GM21367 (cell line): ENCODE measurements around the gene WRAP53.

ENCODE experiments used
- ATAC-seq: cut with Tn5 transposase; IDR thresholded peaks from one replicate; pipeline ENCODE4 v1.9.1; 2021; ENCODE audit not compliant: unreplicated experiment

WRAP53 gene

DNA sequence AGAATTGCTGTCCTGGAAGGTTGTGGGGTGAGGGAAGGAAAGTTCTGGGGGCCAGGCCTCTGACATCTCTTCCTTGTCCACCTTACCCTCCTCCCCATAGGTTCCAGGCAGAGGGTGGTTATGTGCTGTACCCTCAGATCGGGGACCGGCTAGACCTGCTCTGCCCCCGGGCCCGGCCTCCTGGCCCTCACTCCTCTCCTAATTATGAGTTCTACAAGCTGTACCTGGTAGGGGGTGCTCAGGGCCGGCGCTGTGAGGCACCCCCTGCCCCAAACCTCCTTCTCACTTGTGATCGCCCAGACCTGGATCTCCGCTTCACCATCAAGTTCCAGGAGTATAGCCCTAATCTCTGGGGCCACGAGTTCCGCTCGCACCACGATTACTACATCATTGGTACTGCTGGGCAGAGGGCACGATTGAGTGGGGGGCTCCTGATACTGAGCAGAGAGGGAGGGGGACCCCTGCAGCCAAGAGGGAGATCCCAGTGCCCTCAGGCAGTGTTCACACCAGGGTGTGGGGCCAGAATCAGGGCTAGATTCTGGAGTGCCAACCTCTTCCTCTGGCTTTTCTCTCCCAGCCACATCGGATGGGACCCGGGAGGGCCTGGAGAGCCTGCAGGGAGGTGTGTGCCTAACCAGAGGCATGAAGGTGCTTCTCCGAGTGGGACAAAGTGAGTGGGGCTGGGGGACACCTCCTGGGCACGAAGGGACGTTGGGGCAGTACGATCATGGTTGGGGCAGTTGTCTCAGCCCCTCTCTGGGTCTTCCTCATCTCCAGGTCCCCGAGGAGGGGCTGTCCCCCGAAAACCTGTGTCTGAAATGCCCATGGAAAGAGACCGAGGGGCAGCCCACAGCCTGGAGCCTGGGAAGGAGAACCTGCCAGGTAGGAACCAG, 19.8 kb downstream of the WRAP53 start:
- no peak for ATAC-seq

DNA sequence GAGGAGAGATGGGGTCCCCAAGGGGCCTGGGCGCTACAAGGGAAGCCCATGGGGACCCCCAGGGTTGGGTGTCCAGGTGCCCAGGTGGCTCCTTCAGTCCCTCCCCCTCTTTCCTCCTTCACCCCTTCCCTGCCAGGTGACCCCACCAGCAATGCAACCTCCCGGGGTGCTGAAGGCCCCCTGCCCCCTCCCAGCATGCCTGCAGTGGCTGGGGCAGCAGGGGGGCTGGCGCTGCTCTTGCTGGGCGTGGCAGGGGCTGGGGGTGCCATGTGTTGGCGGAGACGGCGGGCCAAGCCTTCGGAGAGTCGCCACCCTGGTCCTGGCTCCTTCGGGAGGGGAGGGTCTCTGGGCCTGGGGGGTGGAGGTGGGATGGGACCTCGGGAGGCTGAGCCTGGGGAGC, 20.8 kb downstream of the WRAP53 start:
- ATAC-seq = no peak

DNA sequence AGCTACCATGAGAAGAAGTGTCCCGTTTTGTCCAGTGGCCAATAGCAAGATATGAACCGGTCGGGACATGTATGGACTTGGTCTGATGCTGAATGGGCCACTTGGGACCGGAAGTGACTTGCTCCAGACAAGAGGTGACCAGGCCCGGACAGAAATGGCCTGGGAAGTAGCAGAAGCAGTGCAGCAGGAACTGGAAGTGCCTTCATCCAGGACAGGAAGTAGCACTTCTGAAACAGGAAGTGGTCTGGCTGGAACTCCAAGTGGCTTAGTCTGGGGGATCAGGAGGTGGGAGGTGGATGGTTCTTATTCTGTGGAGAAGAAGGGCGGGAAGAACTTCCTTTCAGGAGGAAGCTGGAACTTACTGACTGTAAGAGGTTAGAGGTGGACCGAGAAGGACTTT, 22.0 kb downstream of the WRAP53 start:
- ATAC-seq = no peak

DNA sequence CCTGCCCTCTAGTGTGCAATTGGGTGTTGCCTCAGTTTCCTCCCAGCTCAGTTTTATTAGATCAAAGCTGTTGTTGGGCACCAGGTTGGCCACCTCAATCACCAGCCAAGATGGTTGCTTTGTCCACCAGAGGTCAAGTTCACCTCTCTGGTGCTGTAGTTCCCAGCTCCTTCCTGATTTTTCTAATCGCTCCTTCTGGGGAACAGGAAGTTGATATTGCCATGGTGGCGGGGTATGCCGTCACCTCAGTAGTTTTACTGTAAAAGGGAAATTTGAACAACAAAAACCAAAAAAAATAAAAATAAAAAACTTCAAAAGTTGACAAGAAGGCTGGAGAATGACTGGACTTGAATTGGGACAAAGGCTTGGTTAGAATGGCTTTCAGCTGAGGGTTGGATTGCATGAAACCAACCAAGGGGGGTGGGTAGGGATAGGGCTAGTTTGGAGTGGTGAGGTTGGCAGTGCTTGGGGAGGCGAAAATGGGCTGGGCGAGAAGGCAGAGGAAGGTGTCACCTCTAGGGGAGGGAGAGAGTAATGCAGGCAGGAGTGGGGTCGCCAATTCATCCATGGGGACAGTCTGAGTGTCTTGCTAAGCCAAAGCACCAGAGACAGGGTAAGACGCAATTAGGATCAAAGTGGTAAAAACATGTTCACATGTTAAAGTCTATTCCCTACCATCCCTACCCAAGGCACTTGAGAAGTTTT, 22.9 kb downstream of the WRAP53 start:
- ATAC-seq = no peak

DNA sequence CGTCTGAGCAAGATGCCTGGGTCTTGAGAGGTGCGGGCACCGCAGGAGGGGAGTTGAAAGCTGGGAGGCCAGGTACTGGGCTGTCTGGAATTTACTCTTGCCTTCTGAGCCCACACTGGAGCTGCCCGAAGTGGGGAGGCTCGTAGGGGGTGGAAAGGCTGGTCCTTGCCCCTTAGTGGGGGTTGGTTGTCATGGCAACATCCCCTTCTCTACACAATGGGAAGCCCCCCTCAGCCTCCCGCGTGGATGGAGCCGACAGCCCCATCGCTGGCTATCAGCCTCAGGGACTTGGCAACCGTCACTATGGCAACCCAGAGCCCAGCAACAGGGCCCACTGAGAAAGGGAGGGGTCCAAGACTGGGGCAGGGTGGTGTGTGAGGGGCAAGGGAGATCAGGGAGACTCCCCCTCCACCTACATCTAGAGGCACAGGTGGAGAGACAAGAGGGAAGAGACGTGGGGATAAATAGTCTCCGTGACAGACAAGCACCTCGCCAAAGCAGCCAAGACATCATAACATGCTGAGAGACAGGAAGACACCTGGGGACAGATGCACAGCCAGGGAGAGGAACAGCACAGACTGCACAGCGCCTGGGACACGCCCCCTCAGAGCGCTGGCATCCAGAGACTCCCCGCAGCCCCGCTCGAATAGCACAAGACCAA, 24.0 kb downstream of the WRAP53 start:
- ATAC-seq = no peak

DNA sequence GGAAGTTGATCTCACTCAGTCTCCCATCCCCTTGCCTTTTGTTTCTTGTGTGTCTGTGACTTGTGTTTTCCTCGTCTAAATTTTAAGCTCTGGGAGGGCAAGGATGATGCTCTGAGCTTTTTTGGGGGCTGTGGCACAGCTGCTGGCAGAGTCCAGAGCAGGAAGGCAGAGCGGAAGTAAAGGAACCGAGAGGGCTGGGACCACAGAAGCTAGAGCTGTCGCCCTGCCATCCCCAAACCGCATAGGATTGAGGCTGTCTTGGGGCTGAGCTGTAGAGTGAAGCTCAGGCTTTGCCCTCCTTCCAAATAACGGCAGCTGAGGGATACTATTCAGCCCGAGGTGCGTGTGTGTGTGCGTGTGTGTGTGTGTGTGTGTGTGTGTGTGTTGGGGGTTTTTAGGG, 25.5 kb downstream of the WRAP53 start:
- ATAC-seq = no peak

DNA sequence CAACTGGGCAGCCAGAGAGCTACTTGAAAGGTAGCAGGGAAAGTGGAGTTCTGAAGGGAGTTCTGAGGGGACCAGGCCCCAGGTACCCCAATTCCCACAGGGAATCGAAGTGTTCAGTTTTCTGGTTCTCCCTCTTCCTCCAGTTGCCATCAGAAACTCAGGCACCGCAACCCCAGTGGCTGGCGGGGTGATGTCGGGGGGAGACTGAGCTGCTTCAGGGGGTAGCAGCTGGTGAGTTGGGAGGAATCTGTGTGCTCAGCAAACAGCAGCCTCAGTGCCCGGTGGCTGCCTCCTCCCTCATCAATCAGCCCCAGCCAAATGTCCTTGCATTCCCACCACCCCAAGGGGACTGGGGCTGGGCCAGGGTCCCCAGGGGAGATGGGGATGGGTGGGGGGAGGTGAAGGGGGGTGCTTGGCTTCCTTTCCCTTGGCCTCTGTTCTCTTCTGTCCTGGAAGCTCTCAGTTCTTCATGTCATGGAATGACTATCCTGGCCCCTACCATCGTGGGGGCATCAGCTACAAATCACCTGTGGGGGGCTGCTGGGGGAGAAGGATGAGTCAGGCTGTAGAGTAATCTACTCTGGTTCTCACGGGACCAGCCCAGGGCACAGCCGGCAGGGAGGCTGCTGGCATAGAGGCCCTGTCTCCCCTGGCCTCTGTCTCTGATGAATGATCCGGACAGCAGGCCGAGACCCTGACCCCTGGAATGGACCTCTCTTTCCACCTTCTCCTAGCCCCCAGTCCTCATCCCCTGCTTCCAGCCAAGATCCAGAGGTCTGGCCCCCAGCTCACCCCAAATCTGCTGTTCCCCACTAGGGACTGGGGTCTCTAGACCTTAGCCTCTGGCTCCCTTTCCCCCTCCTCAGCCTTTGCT, 26.7 kb downstream of the WRAP53 start:
- ATAC-seq = no peak

DNA sequence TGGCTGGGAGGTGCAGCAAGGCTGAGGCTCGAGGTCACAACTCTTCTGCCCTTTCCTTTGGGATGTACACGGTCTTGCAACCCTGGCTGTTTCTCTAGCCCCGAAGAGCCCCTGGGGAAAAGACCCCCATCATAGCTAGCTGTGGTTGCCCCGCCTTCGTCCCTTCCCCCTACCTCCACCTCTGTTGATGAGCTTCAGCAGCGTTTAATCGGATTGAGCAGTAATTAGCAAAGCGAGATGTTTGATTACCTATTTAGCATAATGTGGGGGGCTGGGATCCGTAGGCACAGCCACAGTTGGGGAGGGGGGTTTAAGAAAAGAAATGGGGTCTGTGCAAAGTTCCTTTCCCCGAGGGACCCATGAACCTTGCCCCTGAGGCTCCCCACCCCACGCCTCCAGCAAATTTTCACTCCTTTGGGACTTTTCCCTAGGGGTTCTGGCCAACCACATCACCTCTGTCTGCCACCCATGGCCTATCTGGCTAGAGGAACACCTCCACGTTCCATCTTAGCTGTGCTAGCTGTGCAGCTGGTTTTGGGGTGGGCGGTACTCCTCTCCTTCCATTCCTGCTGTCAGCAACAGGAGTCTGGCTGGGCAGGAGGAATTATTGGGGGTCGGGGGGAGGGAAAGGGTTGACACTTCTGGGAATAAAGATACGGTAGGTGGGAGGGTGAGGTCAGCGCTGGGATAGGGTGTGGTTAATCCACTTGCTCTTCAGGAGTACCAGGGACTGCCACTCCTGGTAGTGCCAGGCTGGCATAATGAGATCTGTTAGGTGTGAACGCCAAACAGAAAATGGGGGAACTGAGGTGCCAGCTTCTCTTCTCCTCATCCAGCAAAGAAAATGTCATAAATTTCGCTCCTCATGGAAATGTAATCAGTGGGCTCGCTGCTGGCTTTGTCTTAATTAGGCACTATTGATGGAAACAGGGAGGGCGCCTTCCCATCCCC, 27.9 kb downstream of the WRAP53 start:
- ATAC-seq = no peak

DNA sequence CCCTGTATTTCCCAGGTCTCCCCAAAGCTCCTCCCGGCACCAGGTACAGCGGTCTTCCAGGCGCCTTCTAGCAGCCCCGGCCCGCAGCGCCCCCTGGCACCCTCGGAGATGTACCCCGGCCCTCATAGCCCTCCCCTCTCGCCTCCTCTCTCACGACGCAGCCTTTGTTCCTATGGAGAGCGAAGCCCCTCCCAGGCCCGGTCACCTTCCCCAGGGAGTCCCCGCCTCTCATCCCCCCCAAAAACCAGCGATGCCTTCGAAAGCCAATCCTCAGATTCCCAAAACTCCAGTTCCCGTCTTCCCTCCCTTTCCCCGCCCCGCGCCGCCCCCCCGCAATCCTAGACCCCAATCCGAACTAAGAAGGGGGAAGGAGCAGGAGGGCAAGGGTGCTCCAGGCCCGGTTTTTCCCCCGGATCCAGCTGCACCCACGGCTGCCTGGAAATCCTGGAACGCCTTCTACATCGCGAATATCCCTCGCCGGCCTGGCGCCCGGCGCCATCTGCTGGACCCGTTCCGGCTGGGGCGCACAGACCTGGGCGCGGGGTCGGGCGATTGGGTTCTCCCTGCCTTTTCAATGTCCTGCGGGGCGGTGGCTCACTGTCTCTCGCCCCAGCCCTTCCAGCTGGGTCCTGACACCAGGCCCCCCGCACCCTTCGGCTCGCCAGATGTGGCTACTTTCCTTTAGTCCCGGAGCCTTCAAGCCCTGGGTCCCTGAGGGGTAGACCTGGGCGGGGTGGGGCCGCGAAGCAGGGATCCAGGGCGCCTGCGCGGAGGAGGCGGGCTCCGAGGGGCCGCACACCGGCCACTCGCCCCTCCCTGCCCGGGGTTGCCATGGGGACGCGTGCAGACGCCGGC, 28.9 kb downstream of the WRAP53 start, which contains the start of gene DNAH2:
Gene DNAH2 (plus strand): TSS at position 844 of the 855 bp plus-strand sequence. CDS start 1,991 bp downstream, outside the sequence.
- no peak for ATAC-seq

DNA sequence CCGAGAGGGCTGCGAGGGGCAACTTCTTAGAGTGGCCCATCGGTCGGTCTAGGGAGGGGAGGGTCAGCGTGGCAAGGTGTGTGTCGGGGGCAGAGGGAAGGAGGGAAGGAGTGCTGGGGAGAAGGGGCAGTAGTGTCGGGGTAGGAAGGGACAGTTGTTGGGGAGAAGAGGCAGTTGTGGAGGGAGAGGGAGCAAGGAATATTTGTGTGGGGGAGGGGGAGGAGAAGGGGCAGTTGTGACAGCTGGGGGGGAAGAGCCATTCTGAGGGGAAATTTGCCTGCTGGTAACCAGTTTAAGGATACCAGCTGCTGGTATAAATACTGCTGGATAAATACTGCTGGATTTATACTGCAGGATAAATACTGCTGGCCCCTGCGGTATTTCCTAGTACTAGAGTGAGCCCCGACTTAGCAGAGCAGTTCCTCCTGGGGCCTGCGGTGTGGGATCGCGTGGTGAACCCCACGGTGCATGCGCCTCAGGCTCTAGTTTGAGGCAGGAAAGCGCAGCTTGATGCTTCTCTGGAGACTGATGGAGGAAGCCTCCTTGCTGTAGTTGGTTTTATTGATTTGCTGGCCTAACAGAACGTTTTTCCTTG, 29.6 kb downstream of the WRAP53 start:
- no peak for ATAC-seq

DNA sequence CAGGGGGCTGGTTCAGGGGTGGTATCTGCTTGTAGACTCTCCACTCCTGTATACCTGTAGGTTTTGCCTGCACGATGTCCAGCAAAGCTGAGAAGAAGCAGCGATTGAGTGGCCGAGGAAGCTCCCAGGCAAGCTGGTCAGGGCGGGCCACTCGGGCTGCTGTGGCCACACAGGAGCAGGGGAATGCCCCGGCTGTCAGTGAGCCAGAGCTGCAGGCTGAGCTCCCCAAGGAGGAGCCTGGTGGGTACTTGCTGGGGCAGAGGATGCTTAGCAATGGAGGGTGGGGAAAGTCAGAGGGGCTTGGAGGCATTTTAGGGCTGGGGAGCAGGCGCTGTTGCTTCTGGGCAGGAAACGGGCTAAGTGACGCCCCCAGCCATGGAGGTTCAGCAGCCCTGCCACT, 31.4 kb downstream of the WRAP53 start:
- no peak for ATAC-seq

DNA sequence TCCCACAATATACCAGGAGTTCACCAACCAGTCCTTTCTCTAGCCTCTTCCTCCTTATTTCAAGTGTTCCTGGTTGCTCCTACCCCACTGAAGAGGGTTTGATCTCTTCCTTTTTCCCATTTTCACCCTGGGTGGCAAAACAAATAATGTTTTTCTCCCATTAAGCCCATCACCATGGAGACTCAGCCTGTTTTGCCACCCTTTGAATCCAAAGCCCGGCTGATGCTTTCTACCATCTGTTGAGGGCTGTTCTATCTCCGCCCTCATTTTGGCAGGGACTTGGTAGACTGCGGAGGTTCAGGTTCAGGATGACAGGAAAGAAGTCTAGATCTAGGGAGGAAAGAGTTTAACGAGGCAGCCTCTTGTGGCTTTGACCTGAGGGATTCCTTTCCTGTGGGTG, 31.8 kb downstream of the WRAP53 start:
- ATAC-seq = no peak

DNA sequence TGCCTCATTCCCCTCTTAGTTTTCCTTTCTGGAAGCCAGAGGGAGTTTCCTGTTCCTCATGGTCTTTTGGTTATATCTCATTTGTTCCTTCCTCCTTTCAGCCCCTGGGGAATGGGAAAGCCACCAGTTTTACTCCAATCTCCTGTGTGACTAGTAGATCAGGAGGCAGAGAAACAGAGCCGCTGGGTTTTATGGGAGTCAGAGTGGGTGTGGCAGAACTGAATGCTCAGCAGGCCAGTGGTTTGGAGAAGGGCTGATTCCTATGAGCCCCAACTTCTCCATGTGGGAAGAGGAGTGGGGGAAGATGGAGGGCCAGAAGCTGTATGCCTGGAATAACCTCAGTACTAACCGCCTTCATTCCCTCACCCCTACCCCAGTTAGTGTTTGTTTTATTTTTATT, 33.3 kb downstream of the WRAP53 start:
- no peak for ATAC-seq

DNA sequence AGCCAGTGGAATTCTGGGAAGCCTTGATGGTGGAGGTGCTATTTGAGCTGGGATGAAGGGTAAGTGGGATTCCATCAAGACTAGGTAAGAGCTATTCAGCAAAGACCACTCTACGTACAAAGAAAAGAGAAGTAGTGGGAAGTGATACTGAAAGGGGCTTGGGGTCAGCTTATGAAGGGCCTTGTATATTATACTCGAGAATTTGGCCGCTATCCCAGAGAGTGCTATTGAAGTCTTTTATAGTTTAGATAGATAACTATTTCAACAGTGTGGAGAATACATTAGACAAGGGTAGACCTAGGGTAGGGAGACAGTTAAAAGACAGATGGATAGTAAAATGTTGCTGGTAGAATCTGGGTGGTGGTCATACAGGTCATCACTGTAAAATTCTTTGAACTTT, 39.6 kb downstream of the WRAP53 start:
- no peak for ATAC-seq

DNA sequence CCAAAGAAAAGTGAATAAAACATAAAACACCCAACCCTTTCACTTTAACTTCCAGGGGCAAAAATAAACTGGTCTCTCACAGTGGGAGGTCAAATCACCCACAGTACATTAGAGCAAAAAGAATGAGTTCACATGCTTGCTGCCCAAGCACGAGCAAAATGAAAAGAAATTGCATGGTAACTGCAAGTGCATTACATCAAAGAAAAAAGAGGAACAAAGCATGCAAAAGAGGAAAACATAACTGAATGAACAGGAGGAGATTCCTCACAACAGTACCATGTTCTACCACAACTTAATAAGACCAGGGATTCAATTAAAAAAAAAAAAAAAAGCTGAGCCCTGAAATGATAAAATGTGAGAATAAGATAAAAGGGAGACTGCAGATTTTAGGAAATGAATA, 41.5 kb downstream of the WRAP53 start:
- ATAC-seq = no peak

DNA sequence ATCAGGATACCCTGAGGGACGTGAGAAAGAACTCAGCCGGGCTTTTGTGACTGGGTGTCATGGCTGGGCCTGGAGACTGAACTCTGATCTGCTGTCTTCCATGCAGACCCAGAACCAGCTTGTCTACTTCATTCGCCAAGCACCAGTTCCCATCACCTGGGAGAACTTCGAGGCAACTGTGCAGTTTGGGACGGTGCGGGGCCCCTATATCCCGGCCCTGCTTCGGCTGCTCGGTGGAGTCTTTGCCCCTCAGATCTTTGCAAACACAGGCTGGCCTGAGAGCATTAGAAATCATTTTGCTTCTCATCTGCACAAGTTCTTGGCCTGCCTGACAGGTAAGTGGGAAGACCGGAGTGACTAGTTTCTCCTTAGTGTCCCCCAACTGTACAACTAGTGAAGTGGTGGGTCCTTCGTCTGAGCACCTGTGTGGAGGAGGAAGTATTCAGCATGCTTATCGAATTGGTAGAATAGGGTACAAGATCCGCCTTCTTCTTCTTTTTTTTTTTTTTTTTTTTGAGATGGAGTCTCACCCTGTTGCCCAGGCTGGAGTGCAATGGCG, 44.8 kb downstream of the WRAP53 start:
- ATAC-seq = no peak

DNA sequence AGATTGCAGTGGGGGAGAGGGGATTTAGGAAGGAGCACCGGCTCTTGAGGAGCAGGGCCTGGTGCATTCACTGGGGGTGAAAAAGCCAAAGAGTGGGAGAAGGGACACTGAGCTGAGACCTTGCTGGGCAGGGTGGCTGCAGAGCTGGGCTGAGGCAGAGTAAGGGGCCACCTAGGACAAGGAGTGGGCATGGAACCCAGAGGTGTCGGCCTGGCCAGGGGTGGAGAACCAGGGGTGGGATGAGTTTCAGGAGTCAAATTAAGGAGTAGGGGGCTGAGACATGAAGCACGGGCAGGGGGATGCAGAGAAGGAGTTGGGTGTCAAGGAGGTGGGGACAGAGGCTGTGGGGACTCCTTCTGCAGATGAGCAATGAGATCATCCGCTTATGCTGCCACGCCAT, 49.3 kb downstream of the WRAP53 start:
- ATAC-seq = no peak

DNA sequence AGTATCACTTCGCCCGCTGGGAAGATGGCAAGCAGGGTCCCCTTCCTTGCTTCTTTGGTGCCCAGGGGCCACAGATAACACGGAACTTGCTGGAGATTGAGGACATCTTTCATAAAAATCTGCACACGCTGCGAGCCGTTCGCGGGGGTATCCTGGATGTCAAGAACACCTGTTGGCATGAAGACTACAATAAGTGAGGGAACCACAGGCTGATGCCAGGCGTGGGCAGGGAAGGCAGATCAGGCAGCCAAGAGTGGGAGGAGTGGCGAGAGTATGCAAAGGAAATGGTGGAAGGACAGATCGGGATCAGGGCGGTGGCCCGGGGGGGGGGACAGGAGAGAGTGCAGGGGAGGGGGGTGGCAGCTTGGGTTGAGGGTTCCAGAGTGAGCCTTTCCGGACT, 51.5 kb downstream of the WRAP53 start:
- no peak for ATAC-seq
